GM18868 (cell line): ENCODE results near the gene ZFHX3.
"Not testable (repeated sequence)": the region's sequence is repeated elsewhere in the genome, so short reads cannot be mapped to it uniquely, and the experiment has no call there.

ENCODE experiments used
- ATAC-seq: cut with Tn5 transposase; IDR thresholded peaks from one replicate; pipeline ENCODE4 v1.9.1; 2021; ENCODE audit warnings: mild to moderate bottlenecking, moderate library complexity; ENCODE audit not compliant: unreplicated experiment

The ZFHX3 gene

DNA sequence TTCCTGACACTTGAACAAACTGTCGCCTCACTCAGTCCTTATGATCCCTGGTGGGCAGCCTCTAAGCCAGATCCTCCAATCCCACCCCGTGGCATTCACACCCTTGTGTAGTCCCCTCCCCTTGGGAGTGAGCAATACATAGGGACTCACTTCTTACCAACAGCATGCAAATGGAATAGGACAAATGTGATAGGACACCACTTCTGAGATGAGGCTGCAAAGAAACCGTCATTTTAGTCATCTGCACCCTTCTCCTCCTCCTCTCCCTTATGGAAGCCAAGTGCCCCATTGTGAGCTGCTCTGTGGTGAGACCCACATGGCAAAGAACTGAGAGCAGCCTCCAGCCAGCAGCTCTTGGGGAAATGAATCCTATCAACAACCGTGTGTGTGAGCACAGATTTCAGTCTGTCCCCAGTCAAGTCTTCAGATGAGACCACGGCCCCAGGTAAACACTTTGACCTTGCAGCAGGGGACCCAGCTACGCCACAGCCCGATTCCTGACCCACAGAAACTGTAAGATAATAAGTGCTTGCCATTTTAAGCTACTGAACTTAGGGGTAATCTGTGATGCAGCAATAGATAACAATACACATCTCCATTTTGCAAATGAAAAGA lies 46.9 kb downstream of the ZFHX3 start:
- no peak for ATAC-seq

DNA sequence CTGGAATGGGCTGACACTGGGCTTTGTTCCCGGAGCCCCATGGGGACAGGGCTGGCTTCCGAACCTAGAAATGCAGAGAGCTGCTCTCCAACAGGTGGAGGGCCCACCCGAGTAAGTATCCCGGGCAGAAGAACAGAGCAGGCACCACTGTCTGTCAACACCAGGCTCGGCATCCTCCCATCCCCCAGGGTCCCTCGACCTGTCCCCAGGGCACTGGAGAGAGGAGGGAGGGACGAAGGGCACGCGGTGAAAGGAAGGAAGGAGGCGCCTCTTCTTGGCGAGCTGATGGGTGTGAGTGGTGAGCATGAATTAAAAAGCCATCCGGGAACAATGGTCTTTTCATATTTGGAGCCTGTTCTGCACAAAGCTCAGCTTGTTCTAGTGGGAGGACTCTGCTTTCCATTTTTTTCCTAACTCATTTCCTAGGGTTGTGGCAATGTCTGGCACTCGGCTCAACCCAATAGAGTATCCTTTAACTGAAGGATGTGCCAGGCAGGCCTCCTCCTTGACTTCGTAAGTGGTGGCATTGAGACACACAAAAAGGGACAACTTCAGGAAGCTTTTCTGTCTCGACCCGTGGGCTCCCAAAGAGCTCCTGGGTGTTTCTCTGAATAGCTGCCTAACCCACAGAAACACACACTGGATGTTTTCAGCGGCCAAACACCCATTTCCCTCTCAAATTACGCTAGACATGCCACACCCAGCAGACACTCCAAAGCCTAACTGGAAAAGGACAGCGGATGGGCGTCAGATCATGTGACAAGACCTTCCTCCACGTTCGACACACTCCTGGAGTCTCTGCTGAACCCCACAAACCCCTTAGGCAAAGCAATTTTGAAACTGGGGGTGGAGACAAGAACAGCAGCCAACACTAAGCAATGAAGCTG lies 47.7 kb downstream of the ZFHX3 start:
- ATAC-seq = no peak

DNA sequence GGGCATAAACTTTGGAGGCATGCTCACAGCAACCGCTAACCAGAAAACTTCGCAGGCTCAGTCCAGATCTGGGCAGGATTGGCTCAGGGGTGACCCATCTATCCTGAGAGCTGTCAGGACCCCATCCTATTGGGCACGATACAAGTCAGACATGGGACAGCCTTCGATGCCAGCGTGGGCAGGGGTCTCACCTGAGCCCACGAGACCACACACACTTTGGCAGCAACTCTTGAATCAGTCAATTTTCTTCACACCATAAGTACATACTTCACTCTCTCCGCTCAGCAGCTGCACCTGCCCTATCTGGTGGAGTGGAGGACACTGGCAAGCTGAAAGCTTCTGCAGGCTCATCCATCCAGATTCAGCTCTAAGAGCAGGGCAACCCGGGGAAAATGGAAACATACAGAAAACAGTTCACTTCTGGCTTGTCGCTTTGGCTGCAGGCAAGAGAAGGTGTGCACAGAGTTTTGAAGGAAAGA lies 48.3 kb downstream of the ZFHX3 start:
- no peak for ATAC-seq

DNA sequence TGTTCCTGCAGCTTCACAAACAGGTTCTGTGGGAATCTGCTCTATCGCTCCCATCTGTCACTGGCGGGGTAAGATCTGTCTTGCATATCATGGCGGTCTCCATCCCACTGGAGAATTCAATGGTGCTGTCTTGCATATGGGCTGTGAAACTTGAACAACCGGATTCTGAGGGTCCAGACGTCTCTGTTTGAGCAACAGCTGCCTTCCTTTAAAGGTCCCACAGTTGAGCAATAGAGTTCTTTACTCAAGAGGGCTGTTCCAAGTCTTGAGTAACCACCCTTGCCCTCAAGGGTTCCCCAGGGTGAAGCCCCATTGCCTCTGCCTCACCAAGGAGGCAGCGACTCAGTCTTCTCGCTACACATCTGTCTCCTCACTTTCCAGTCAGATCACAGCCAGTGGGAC lies 50.8 kb downstream of the ZFHX3 start:
- ATAC-seq = no peak

DNA sequence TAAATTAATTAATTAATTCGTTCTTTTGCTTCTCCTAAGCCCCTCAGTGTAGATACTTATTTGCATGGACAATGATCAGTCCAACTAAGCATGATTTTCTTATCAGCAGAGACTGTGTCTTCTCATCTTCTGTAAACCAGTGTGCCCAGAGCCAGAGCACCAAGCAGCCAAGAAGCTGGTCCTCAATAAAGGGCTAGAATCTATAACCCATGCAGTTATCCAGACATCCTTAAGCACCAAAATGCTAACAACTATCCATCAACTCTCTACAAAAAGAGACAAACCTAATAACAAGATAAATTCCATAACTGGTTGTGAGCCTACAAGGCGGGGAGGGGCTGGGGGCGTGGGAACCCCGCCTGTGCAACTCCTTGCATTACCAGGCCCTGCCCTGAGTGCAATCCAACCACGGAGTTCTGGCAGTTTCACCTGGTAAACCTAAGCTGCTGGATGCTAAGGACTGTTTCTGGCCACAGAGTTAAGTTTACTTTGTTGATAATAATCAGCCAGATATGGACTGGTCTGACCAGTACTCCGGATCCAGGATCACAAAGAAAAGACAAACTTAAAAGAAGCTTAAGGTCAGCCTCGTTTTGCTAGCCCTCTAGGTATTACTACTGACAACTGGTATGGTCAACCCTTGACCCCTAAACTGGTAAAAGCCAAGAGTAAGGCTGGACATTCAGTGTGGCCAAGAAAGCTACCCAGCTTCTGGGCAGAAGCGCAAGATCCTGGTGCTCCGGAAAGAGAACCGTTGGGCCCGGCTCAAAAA lies 51.5 kb downstream of the ZFHX3 start:
- no peak for ATAC-seq

DNA sequence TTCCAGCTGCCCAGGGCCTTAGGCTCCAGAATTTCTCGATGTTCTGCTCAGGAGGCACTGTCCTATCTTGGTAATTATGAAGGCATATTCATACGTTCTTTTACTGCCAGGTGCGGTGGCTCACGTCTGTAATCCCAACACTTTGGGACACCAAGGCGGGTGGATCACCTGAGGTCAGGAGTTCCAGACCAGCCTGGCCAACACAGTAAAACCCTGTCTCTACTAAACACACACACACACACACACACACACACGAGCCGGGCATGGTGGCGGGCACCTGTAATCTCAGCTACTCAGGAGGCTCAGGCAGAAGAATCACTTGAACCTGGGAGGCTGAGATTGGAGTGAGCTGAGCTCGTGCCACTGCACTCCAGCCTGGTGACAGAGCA lies 52.1 kb downstream of the ZFHX3 start:
- not testable (repeated sequence) for ATAC-seq

DNA sequence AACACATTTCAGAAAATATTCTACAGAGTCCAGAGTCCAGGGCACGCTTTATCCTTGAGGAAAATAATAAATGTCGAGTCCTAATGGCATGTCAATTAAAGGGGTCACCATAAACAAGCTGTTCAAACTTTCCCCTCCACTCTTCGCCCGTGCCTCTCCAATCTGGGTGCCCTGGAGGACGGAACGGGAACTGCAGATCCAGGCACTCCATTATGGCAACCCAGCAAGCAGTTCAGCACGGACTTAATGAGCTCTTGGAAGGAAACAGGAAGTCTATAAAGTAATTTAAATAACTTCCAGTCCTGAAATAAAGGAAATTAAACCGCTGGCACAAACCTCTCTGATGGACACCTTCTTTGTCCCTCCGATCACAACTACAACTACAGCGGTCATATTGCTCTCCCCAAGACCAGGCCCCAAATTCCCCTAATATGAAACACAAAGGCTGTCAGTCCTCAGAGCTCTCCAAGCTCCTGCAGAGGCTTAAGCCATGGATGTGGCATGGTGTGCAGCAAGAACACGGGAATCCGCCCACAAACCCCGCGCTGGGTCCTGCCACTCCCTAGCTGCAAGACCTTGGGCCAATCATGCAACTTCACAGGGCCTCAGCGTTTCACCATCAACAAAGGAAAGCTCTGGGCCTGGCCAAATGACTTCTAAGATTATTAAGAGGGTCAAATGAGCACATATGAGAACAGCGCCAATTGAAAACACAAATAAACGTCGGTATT lies 52.6 kb downstream of the ZFHX3 start:
- ATAC-seq = no peak

DNA sequence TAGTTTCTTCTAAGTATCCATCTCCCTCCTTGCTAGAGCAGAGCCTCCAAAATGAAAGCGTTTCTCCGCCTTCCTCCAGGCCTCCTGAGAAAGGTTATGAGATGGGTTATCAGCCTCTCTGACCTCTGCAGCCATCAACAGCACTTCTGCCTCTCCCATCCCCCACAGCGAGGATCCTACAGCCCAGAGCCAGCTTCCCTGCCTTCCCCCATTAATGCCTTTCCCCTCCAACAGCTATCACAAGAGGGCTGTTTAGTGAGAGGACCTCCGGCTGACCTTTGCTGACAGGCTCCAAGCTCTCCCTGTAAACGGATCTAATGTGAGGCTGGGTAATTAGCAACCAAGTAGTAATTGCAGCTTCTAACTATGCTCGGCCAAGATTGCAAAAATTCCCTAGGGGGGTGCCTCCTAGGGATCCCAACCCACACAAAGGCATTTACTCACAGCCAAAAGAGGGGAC lies 55.8 kb downstream of the ZFHX3 start:
- no peak for ATAC-seq

DNA sequence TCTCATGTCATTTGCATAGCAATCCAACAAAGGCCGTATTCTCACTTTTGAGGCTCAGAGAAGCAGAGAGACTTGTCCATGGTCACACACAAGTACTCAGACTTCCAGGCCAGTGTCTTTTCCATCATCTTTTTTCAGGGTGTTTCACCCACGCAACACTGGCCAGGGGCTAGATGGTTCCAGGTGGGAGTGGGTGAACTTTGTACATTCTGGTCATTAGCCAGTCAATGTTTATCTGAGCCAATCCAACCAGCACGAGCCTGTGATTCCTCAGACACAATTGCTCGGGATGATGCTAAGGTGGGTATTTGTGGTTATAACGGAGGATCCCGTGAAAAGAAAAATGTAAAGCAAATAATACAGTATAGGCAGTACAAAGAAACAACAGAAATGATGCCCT lies 56.3 kb downstream of the ZFHX3 start:
- ATAC-seq = no peak

DNA sequence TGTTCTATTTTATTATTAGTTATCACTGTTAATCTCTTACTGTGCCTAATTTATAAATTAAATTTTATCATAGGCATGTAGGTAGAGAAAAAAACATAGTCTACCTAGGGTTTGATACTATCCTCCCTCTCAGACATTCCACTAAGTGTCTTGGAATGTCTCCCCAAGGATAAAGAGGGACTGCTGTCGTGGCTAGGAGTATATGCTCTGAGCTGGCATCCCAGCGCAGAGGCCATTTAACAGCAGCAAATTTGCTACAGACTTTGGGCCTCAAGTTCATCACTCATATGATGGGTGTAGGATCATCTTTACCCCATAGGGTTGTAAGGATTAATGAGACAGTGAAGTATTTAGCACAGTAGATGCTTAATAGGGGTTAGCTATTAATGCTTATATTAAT lies 56.7 kb downstream of the ZFHX3 start:
- ATAC-seq = no peak

DNA sequence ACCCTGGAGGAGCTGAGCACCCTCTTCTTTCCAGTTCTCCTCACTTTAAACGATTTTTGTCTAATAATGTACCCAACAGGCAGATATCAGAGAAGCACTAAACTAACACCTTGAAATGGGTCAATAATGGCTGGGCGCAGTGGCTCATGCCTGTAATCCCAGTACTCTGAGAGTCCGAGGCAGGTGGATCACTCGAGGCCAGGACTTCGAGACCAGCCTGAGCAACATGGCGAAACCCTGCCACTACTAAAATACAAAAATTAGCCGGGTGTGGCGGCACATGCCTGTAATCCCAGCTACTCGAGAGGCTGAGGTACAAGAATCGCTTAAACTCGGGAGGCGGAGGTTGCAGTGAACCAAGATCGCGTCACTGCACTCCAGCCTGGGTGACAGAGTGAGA lies 57.4 kb downstream of the ZFHX3 start:
- ATAC-seq = no peak

DNA sequence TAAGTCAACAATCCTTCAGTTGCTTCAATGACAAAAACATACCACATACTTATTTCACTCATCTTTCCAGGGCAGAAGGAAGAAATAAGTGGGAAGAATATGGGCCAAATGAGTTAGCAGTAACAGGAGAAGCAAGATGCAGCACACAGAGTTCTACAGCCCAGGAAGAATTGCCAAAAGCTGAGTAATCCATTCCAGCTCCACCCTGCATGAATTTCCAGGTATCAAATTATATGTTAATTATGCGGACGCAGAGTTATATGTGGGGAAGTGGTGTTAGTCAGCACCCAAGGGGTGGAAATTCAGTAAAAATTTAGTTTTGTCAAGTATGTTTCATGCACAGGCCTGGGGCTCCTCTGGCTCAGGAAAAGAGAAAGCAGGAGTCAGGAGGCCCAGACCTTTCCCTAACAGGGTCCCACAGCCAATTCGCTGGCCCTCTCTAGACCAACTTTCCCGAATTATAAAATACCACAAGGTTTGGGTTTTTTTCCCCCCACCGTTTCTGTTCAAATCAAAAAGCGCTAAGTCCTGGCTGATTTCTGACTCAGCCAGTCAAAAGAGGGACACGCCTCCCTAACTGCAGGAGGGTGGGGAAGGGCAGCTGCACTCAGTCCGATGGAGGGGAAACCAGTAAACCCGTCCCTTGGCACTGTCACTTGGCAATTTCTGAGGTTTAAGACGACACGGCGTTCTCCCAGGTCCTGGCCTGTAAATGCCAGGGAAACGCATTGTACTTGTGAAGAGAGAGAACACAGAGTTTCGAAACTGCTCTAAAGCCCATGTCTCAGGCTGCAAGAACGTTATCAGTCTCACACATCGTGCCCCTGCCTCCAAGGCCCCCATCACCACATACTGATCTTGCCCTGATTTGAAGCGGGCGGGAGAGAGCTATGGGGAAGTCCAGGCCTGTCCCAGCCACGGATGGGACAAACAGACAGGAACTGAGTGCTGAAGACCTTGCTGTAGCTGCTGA lies 58.1 kb downstream of the ZFHX3 start:
- ATAC-seq = peak; percentile 65

DNA sequence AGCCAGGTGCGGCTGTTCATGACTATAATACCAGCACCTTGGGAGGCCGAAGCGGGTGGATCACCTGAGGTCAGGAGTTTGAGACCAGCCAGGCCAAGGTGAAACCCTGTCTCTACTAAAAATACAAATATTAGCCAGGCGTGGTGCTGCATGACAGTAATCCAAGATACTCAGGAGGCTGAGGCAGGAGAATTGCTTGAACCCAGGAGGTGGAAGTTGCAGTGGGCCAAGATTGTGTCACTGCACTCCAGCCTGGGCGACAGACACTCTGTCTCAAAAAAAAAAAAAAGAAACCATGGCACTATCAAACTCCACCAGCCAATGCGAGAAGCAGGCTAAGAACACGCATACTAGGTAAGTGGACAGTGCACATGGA lies 58.7 kb downstream of the ZFHX3 start:
- ATAC-seq = not testable (repeated sequence)

DNA sequence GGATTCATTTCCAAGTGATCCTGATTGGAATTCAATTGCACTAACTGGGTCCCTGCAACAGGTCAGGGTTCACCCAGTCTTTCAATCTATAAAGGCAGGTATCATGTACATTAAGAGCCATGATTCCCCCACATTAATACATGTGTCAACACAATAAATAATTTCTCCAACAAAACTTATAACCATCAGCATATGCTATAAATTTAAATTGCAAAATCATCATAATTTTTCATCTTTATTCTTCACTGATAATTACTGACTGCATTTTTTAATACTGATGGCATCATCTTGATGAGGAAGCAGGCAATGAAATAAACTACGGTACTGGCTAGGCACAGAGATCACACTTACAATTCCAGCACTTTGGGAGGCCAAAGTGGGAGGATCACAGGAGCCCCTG lies 59.4 kb downstream of the ZFHX3 start:
- ATAC-seq = no peak

DNA sequence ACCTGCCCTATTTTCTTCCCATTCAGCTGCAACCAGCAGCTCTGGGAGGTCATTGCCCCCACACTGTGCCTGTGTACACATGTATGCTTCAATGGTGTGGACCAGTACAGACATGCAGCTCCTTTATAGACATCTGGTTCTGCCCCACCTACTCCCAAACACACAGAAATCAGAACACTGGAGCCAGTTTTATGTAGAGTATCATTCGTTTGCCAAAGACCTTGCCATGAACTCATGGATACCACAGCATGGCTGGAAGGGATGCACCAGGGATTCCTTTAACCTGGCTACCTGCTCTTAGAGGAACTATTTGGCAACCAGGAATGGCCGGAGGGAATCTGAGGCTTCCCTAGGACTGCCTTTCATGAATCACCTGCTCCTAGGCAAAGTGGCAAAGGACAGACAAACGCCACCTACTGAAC lies 60.4 kb downstream of the ZFHX3 start:
- ATAC-seq = no peak

DNA sequence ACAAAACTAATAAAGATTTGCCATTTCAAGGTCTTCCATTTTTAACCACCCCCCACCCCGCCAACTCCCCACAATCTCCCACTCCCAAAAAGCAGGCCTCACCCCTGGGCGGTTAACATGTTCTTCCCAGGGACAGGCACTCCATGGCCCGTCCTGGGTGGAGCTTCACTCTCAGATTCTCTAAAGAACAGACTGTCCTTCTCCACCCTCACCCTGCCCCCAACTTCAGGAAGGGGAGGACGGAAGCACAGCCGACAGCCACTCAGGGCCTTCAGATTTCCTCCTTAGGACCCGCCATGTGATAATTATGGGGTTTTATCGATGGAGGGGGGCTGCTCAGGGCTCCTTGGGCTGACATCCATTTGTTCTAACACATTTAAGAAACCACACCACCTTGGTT lies 61.9 kb downstream of the ZFHX3 start:
- no peak for ATAC-seq

DNA sequence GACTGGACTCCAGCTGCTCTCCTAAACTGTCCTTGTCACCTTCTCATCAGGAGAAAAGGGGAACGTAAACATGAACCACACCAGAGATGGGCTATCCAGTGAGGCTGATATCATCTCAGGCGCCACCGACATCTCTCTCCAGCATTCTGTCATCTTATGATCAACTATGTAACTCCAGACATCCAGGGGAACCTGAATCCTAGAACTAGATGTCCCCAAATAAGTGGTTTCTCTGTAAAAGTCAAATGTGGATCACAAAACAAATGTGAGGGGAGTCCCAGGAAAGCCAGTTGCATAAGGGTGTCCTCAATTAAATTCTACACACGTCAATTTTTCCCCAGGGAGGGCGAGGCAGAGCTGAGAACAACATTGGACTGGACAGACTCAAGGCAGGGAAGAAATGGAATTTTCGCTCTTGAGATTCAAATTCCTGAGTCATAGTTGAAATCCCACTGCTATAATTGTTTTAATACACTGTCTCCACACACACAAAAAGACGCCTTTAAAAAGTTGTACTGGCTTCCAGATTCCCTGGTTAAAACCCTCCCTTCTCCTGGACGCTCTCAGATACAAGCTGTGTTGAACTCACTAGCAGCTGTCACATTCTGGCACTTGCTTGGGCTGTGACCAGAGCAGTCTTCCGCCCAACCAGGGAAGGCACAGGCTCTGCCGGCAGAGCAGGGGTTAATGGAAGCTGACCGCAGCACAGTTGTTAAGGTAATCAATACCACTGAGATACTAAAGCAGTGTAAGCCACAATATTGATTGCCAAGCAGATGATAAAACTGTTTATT lies 62.6 kb downstream of the ZFHX3 start:
- ATAC-seq = no peak

DNA sequence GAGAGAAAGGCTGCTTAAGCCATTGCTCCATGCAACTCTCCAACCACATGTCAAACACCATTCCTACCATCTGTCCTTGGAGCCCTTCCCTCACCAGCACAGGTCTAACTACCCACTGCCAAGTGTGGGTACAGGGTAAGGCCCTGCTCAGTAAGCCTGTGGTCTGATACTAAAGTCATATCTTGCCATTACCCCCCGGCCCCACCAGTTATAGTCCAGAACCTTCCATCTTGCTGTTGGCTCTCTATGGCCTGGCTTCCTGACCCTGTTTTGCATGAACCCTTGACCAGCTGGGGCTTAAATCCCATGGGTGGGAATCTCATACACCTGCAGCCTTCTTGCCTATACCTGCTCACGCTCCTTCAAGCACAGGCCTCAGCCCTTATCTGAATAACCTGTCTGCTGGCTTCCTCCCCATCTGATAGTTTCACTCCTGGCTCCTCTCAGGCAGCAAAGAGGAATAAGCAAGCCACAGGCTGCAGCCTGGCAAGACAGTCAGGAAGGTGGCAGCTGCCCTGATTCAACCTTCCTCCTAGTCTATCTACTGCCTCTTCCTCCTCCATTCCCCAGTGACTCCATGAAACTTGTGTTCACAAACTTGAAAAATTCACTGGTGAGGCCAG lies 64.1 kb downstream of the ZFHX3 start:
- ATAC-seq = no peak
